ENCODE measurements around the gene JPH3. TPM values are rescaled to one million over a fixed set of nuclear protein-coding genes. Genes with fewer than 3 reads are reported as not detected.
A peak's percentile ranks its signal among the peaks of the same experiment; 100 is the strongest.

JPH3 gene
- total RNA-seq, 6 experiments from 2014 or later: 0.07 to 0.12 TPM; not detected in 4

DNA sequence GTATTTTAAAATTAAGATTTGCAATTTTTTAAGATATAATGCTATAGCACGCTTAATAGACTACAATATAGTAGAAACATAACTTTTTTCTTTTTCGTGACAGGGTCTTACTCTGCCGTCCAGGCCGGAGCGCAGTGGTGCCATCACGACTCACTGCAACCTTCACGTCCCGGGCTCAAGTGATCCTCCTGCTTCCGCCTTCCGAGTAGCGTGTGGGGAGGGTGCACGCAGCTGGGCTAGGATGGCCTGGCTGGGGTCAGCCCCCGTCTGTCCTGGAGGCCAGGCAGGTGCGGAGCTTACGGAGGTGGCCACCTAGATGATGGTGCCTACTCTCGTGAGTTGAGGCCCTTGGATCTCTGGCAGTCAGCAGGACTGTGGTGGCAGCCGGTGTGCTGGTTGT, 50.1 kb downstream of the JPH3 start:
- H3K27me3 ChIP-seq: no peaks in the 10 kb centered on the region
- intact Hi-C loops (cut with DNase I): no loop called here
- H3K36me3 ChIP-seq: no peaks in the 10 kb centered on the region
- H3K4me3 ChIP-seq: no peak overlapping the region
- no peak overlapping the region for H3K27ac ChIP-seq
- H3K9me3 ChIP-seq: no peaks in the 10 kb centered on the region
- no peak for TF ChIP-seq POLR2A (IDR thresholded peaks at IDR 0.05)
- TF ChIP-seq, protein P1, sequence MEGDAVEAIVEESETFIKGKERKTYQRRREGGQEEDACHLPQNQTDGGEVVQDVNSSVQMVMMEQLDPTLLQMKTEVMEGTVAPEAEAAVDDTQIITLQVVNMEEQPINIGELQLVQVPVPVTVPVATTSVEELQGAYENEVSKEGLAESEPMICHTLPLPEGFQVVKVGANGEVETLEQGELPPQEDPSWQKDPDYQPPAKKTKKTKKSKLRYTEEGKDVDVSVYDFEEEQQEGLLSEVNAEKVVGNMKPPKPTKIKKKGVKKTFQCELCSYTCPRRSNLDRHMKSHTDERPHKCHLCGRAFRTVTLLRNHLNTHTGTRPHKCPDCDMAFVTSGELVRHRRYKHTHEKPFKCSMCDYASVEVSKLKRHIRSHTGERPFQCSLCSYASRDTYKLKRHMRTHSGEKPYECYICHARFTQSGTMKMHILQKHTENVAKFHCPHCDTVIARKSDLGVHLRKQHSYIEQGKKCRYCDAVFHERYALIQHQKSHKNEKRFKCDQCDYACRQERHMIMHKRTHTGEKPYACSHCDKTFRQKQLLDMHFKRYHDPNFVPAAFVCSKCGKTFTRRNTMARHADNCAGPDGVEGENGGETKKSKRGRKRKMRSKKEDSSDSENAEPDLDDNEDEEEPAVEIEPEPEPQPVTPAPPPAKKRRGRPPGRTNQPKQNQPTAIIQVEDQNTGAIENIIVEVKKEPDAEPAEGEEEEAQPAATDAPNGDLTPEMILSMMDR (IDR thresholded peaks at IDR 0.05): no peak
- ATAC-seq (no peak), DNase-seq (no peak)
- WGBS (ENCODE audit: insufficient coverage, low coverage, low lambda C conversion rate, missing lambda C conversion rate): 64% methylated on average over 10 of the region's 17 CpGs
- H3K4me1 ChIP-seq: no peaks in the 10 kb centered on the region

DNA sequence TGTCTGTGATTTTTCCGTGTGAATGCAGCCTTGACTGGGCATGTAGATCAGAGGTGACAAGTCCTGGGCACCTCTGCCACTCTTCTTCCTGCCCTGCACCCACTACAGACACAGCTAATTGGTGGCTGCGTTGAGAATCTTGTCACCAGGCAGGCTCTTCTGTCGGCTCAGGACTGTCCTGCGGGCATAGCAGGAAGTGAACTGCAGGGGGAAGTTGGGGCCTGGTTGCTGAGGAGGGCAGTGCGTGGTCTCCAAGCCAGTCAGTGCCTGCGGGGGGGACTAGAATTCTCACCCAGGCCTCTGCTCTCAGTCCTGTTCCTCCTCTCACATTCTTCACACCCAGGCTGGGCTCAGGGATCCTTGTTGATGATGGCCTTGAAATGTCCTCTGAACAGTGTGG, 50.5 kb downstream of the JPH3 start:
- Histone ChIP-seq H3K4me3 (no peak overlapping the region), H3K27me3 (no peaks in the 10 kb centered on the region), H3K9me3 (no peaks in the 10 kb centered on the region), H3K4me1 (no peaks in the 10 kb centered on the region), H3K27ac (no peak overlapping the region), H3K36me3 (no peaks in the 10 kb centered on the region)
- DNase-seq: no peak
- TF ChIP-seq, protein P1 (IDR thresholded peaks at IDR 0.05): no peak
- TF ChIP-seq POLR2A (IDR thresholded peaks at IDR 0.05): no peak
- no peak for ATAC-seq
- intact Hi-C loops (cut with DNase I): no loop called here
- whole genome bisulfite sequencing (ENCODE audit: insufficient coverage, low coverage, low lambda C conversion rate, missing lambda C conversion rate): 13% methylated on average over 2 of the region's 6 CpGs

DNA sequence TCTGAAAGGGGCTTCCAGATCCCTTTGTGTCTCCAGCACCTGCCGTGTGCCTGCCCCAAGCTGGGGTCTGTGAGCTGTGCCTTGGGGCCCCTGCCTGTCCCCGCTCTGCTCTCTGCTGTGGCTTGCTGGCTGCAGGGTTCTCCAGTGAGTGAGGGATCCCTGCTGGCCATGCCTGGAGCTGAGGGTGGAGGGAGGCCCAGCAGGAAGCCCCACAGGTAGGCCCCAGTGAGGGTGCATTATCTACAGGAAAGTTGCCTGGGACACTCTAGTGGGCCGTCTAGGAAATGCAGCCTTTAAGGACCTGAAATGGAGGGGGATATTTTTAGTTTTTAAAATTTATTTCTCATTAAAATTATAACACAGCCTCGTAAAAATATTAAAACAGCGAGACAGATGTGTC, 50.9 kb downstream of the JPH3 start:
- no peaks in the 10 kb centered on the region for H3K9me3 ChIP-seq
- WGBS (ENCODE audit: insufficient coverage, low coverage, low lambda C conversion rate, missing lambda C conversion rate): 40% methylated on average over 4 of the region's 5 CpGs
- H3K4me1 ChIP-seq: no peaks in the 10 kb centered on the region
- intact Hi-C loops (cut with DNase I): no loop called here
- no peaks in the 10 kb centered on the region for H3K27me3 ChIP-seq
- no peak overlapping the region for H3K4me3 ChIP-seq
- no peak for TF ChIP-seq POLR2A (IDR thresholded peaks at IDR 0.05)
- TF ChIP-seq, protein P1 (IDR thresholded peaks at IDR 0.05): peak; percentile 6 to 21 (median 17)
- ATAC-seq (peak in 1 of 4 donors; percentile 13), DNase-seq (no peak)
- H3K36me3 ChIP-seq: no peaks in the 10 kb centered on the region
- no peak overlapping the region for H3K27ac ChIP-seq

DNA sequence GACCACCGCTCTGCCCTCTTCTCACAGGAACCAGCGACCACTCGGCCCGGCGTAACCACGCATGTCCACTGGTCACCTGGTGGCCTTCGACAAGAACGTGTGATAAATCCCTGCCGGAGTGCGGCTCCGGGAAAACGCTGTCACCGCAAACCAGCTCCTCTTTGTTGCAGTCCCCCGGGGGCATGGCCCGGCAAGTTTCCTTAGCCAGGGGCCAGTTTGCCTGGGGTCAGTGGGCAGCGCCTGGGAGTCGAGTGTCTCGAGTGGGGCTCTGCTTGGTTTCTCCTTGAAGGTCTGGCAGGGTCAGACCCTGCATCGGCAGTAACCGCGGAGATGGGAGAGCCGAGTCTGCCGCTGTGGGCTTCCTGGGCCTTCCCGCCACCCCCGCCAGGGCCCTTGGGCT, 52.5 kb downstream of the JPH3 start:
- no peak for ATAC-seq
- H3K27me3 ChIP-seq: no peaks in the 10 kb centered on the region

More for the DNA sequence above, 52.5 kb downstream of the JPH3 start:
- intact Hi-C loops (cut with DNase I): no loop called here
- Histone ChIP-seq H3K36me3 (no peaks in the 10 kb centered on the region), H3K9me3 (no peaks in the 10 kb centered on the region), H3K4me1 (no peaks in the 10 kb centered on the region), H3K27ac (no peak overlapping the region), H3K4me3 (no peak overlapping the region)
- TF ChIP-seq POLR2A (IDR thresholded peaks at IDR 0.05): no peak
- TF ChIP-seq, protein P1 (IDR thresholded peaks at IDR 0.05): no peak
- WGBS (ENCODE audit: insufficient coverage, low coverage, low lambda C conversion rate, missing lambda C conversion rate): 64% methylated on average over 7 of the region's 25 CpGs
- no peak for DNase-seq
